Activated CD4-positive, CD25-positive, alpha-beta regulatory T cell (primary cell): ENCODE measurements around the gene CLMP.
A peak's percentile ranks its signal among the peaks of the same experiment; 100 is the strongest.

ENCODE experiments used
- DNase-seq, 4 experiments: peaks; one replicate each; lab custom pipeline; 2025; lab: John Stamatoyannopoulos, UW

CLMP gene, protein sequence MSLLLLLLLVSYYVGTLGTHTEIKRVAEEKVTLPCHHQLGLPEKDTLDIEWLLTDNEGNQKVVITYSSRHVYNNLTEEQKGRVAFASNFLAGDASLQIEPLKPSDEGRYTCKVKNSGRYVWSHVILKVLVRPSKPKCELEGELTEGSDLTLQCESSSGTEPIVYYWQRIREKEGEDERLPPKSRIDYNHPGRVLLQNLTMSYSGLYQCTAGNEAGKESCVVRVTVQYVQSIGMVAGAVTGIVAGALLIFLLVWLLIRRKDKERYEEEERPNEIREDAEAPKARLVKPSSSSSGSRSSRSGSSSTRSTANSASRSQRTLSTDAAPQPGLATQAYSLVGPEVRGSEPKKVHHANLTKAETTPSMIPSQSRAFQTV

DNA sequence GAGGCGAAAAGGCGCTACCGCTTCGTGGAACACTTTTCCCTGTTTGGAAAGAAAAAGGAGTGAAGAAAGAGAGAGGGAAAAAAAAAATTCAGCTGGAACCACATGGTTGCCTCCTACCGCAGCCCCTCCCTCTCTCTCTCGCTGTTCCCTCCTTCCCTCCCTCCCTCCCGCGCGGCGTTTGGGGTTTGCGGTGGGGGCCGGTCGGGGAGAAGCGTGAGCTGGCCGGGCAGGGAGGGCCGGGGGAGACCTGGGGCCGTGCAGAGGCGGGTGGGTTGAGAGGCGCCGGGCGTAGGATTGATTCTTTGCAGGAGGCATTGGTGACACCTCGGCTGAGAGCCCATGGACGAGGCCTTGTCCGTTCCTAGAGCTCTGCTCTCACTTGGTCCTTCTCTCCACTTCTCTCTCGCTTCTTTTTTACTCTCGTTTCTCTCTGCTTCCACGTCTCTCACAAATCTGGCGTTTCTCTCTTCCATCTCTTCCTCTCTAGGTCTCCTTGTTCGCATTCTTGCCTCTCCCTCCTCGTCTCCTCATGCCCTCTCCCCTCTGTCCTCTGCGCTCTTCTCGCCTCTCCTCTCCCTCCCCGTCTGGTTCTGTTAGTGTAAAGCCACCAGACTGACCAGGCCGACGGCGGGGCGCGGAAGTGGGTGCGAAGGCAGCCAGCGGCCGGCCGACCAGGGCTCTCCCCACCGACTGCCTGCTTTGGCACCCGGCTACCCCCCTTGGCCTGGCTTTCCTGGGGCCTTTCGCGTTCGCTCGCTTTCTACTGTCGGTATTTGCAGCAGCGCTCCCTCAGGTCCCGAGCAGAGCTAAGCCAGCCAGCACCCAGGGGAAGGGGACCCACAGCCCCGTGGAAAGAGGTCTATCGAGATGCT, at the start of gene CLMP:
Gene CLMP (minus strand): TSS at position 61 of the 872 bp plus-strand sequence. CDS start 308 bp downstream, outside the sequence.
- no peak for DNase-seq

DNA sequence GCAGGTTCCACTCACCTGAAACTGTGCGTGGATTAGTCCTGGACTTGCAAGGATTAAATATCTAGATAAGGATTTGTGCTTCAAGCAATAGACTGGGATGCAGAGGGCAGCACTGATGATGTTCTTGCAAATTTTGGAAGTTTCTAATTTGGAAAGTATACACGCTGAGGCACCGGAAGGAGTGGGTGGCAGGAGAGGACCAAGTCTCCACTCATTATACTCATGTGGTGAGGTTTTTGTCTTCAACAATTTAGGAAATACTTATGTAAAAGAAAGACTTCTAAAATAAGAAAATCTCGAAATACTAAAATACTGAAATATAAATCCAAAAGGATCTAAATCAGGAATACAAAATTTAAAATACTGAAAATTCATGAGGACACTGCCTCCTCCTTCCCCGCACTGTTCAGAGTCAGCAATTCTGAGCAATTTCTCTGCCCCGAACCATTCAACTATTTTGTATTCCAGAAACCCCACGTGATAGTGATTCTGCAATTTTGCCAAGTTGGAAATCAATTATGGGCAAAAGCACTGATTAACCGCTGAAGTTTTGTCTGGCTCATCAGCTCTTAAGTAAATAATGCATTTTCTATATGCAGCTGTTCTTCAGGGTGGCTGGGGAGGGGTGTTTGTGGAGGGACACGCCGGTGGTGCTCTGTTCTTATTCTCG, 47.0 kb upstream of the CLMP start:
- DNase-seq, result no peak

- no peak for DNase-seq
These were observed 46.2 kb upstream of the CLMP start for GRCh38 chr11:123241294-123241693.

DNA sequence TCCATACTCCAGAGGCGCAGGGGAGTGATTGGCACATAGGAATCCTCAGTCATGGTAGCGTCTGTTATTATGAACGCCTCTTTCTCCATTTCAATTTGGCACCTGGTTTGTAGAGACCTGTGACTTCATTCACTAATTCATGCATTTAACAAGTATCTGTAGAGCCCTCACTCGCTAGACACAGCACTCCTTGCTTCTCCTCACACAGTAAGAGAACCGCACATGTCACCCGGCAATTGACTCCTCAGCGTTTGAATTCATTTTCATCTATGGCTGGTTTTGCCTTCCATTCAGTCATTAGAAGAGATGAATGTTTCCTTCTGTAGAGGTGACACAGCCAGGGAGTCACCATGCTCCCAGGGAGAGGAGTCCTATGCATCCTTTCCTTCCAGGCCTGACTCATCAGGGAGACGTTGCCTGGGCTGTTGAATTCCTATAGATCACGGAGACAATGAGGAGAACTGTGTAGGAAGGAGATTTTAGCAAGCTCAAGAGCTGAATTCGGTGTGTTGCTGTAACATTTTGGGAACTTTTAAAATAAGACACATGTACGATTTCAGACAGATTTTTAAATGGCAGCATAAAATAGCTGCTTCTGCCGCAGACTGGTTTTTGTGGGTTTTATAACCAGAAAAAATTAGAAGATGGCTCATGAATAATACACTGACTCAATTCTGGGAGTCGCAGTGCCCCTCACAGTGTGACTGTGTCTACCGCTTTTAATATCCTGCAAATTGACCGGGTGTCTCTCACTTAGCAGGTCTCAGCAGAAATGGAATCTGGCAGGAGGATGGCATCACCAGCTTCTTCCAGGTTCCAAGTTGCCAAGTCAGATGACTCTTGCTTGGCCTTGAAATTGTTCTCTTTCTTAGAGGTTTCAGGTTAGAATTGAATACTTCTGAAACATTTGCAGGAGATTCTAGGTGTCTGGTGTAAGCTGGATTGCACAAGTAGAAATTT, 44.4 kb upstream of the CLMP start:
- DNase-seq, result no peak

DNA sequence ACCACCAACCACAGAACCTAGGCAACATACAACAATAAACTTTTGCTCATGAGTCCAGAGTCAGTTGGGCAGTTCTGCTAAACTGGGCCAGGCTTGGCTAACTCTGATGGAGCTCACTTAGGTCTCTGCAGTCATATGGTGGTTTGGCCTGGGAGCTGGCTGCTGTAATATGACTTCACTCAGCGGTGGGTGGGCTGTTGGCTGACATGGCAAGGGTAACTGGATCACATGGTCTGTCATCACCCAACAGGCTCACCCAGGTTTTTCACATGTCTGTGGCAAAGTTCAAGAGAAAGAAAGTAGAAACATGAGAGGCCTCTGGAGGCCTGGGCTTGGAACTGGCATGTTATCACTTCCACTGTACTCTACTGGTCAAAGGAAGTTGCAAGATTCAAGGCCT, 43.2 kb upstream of the CLMP start:
- DNase-seq, result no peak

GRCh38 chr11:123236879-123237278, 41.8 kb upstream of the CLMP start:
- no peak for DNase-seq

GRCh38 chr11:123235656-123236261, 40.7 kb upstream of the CLMP start:
- DNase-seq, result no peak

- DNase-seq, result peak in 3 of 4 experiments; percentile 8 to 36 (median 15)
These were observed 40.1 kb upstream of the CLMP start for GRCh38 chr11:123235117-123235655.

GRCh38 chr11:123233975-123234334, 38.9 kb upstream of the CLMP start:
- no peak for DNase-seq

DNA sequence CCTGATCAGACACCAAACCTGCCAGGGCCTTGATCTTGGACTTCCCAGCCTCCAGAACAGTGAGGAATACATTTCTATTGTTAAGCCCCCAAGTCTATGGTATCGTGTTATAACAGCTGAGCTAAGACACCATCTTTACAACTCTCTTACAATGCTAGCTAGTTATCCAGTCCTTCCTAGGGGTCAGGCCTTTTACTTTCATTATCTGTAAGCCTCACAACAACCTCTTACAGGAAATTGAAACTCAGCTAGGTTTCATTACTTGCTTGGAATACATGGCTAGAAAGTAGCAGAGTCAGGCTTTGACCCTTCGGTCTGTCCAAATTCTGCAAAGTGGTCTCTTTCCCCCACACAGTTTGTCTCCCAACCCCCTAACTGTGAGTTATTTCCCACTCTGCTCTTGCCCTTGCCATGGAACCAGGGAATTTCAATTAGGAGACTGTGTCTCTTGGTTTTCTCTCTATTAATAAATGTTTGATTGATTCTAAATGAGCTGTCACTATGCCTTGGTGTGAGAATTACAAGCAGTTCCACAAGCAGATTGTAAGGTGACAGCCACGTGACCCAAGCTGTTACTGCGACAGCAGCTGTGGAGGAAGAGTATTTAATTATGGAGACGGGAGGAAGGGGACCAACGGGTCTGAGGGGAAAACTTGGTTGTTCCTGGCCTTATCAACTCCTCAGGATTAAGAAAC, 38.4 kb upstream of the CLMP start:
- DNase-seq, result no peak

DNA sequence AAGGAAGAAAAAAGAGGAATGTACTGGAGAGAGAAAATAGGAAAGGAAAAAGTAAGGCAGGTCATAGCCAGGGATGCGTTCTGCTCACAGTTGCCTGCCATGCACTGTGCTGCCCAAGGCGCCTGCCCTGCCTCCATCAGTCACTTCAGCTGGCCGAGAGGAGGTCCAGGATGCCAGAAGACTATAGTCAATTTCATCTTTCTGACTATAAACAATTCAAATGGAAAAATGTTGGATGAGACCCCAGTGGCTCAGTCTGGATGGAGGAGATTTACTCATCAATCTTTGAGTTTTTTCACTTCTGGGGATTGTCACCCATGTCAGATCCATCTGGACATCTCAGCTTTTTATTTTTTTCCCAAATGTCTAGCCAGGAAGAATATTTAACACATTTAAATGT, 36.7 kb upstream of the CLMP start:
- no peak for DNase-seq

- DNase-seq, result no peak
These were observed 36.2 kb upstream of the CLMP start for GRCh38 chr11:123231256-123231655.

DNA sequence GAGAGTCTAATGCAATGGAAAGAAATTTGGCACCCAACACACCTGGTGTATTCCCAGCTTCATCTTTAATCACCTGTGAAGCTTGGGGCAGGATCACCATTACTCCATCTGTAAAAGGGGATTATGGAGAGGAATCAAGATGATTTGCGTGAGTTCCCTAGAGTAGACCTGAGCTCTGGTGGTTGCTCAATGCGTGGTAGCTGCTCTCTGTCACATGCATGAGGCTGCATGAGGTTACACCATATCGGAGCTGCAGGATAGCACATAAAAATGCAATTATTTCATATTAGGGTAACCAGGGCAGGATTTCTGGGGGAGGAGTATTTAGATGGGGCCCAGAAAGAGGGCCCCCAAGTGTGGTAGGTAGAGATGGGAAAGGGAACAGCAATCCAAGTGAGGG, 35.3 kb upstream of the CLMP start:
- no peak for DNase-seq

GRCh38 chr11:123228496-123229163, 33.6 kb upstream of the CLMP start:
- DNase-seq, result no peak

DNA sequence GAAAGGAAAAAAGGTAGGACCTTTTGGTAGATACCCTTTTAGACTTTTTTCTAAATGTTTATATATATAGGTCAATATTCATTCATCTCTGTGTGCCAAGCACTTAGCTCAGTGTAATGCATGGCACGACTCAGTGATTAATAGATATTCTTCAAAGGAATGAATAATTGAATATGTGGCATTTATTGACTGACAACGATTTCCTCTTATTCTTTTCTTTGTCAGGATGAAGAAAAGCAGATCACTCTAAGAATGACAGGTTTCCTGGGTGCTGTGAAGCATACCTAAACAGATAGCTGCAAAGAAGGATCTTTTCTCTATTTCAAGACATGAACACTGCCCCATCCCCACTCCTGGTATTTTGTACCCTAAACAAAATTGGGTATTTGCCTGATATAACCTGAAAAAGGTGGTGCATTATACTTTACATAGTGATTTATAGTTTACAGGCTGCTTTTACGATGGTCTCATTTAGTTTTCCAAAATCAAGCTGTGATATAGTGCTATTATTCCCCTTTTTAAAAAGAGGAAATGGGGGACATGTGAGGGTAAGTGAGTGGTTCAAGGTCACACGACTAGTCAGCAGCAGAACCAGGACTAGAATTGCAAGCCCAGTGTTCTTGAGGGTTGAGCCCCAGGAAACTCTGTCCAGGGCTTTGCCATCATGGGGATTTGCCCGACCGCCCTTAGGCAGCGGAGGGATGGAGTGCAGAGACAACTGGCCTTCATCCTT, 32.9 kb upstream of the CLMP start:
- DNase-seq, result no peak

DNA sequence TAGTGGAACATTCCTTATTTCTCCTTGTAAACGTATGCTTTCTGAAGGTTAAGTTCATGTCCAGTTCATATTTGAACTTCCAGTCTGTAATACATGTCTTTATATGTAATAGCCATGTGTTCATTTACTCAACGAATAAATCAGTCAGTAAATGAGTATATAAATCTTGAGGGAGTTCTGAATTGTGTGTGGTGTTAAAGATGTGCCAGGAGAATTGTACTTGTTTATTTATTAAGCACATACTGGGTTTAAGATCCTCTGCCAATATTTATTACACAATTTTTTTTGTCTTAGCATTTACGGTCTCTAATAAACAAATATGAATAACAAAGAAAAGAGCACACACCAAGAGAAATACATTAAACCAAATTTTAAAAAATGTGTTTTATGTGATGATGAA, 26.5 kb upstream of the CLMP start:
- DNase-seq, result no peak

GRCh38 chr11:123221096-123221561, 26.1 kb upstream of the CLMP start:
- no peak for DNase-seq

GRCh38 chr11:123219066-123219690, 24.1 kb upstream of the CLMP start:
- no peak for DNase-seq
